NCI-H146 (cell line): ENCODE results near the gene IDS.

Experiments used
- DNase-seq: peaks from one replicate; lab custom pipeline; 2025; lab: John Stamatoyannopoulos, UW

Gene IDS

GRCh38 chrX:149456476-149457245, 48.4 kb downstream of the IDS start:
- DNase-seq, result no peak

- no peak for DNase-seq
Measured at GRCh38 chrX:149455934-149456333, 49.2 kb downstream of the IDS start.

- no peak for DNase-seq
Measured at GRCh38 chrX:149453906-149454822, 50.9 kb downstream of the IDS start.

GRCh38 chrX:149453030-149453429, 52.1 kb downstream of the IDS start:
- DNase-seq, result no peak

GRCh38 chrX:149433451-149433850, 71.7 kb downstream of the IDS start:
- DNase-seq, result no peak

- DNase-seq, result no peak
Measured at GRCh38 chrX:149433051-149433450, 72.1 kb downstream of the IDS start.
